Measurements from ENCODE around the gene UBN2. TPM values are rescaled to one million over a fixed set of nuclear protein-coding genes. Genes with fewer than 3 reads are reported as not detected.
A peak's percentile ranks its signal among the peaks of the same experiment; 100 is the strongest.
"Not testable (repeated sequence)": the region's sequence is repeated elsewhere in the genome, so short reads cannot be mapped to it uniquely, and the experiment has no call there.

The UBN2 gene
- 10 to 100 TPM; 11.9 to 12.4 (median 11.9) TPM for polyA plus RNA-seq (ENCODE audit: insufficient read length in 3 of 3)

DNA sequence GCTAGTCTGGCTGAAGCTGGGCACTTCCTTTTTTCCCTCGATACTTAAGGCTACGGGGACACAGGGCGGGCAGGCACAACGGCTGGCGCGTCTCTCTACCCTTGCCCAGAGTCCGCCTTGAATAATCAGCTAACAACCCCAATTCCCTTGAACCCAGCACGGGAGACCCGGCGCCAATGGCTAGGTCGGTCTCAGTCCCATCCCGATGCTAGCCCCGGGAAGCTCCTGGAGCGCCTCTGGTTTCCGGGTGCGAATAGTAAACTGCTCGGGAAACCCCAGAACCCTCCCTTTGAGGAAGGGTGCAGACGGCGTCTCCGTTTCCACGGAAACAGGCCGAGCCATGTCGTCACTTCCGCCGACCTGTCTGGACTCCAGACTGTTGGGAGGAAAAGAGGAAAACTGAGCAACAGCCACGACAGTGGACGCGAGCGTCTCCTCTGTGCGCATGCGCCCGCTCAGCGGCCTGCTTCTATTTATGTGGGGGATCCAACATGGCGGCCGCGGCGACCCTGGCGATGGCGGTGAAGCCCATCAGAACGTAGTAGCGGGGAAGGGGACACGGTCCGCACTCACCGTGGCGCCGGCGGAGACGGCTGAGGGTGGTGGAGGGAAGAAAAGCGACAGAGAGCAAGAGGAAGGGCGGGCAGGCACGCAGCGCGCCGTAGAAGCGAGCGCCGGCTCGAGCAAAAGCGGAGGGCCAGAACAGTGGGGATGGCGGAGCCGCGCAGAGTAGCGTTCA lies at the start of gene UBN2:
UBN2 (plus strand) TSS at position 464 of the 739 bp plus-strand sequence; CDS start at position 712, 248 bp downstream.
- peak; percentile 93 to 98 (median 95) for DNase-seq (ENCODE audit: low read depth in 3 of 3, low spot score in 2 of 3)

- no peak for DNase-seq (ENCODE audit: low read depth in 3 of 3, low spot score in 2 of 3)
Observed at GRCh38 chr7:139181404-139181803, 49.6 kb upstream of the UBN2 start.

- no peak for DNase-seq (ENCODE audit: low read depth in 3 of 3, low spot score in 2 of 3)
Observed at GRCh38 chr7:139182363-139182762, 48.7 kb upstream of the UBN2 start.

GRCh38 chr7:139183251-139183650 lies 47.8 kb upstream of the UBN2 start:
- no peak for DNase-seq (ENCODE audit: low read depth in 3 of 3, low spot score in 2 of 3)

DNA sequence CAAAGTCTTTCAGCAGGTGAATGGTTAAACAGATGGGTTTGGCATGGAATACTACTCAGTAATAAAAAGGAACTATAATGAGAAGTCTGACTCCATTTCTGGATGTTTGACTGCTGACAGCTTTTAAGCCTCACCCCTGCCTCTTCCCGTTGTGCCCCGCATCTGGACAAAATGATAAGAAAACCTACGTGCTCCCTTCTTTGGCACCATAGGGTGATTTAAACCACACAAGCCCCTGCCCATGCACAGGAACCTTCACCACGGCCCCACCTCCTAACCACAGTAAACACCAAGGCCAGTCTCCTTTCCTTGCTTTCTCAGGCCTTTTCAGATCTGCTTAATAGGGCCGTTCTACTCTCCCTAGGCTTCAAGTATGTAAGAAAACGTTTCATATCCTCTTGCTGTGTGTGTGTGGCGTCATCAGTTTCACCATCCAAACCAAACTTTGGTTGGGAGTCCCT lies 47.1 kb upstream of the UBN2 start:
- DNase-seq (ENCODE audit: low read depth in 3 of 3, low spot score in 2 of 3): no peak

GRCh38 chr7:139186146-139186545 lies 44.9 kb upstream of the UBN2 start:
- no peak for DNase-seq (ENCODE audit: low read depth in 3 of 3, low spot score in 2 of 3)

- no peak for DNase-seq (ENCODE audit: low read depth in 3 of 3, low spot score in 2 of 3)
Observed at GRCh38 chr7:139189357-139189756, 41.7 kb upstream of the UBN2 start.

DNA sequence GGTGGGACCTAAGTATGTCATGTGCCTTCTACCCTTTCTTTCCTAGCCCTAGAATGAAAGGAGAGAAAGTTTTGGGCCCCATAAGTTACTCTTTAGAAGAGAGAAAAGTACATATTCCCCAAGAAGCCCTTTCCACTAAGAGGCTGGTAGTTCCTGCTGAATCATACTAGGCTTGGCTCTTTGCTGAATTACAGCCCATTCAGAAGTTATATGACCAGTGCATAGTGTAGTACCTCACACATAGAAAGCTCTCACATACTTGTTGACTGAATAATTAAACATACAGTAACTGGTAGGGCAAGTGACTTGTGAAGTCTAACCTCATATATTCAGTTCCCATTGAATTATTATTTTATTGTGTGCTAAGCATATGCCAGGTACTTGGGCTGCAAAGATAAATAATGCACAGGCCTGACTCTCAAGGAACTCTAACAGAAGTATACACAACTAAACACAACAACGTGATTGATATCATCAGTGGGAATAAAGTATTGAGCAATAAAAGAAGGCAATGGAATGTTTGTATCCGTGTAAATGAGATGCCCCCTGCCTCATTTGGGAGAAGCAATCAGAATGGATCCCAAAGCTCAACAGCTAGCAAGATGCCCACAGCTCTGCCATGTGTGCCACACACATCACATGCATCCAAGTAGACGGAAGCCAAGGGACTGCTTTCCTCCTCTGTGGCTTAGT lies 38.9 kb upstream of the UBN2 start:
- DNase-seq (ENCODE audit: low read depth in 3 of 3, low spot score in 2 of 3): no peak

DNA sequence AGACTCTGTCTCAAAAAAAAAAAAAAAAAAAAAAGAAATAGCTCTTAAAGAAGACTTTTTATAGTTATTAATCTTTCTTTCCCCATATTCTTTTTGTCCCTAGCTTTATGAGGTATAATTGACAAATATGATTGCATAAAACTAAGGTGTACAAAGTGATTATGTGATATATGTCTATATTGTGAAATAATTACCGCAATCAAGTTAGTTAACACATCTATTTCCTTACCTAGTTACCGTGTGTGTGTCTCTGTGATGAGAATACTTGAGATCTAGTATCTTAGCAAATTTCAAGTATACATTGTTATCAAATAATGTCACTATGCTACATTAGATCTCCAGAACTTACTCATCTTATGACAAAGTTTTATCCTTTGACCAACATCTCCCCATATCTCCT lies 30.7 kb upstream of the UBN2 start:
- no peak for DNase-seq (ENCODE audit: low read depth in 3 of 3, low spot score in 2 of 3)

DNA sequence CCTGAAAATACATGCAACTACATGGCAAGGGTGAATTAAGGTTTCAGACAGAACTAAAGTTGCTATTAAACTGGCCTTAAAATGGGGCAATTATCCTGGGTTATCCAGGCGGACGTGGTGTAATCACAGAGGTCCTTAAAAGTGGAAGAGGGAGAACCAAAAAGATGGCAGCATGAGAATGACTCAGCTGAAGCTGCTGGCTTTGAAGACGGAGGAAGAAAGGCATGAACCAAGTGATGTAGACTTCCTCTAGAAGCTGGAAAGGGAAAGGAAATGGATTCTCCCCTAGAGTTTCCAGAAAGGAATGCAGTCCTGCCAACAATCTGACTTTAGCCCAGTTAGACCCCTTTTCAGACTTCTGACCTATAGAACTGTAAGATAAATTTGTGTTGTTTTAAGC lies 27.0 kb upstream of the UBN2 start:
- no peak for DNase-seq (ENCODE audit: low read depth in 3 of 3, low spot score in 2 of 3)

- DNase-seq (ENCODE audit: low read depth in 3 of 3, low spot score in 2 of 3): no peak
Observed at GRCh38 chr7:139205843-139206242, 25.2 kb upstream of the UBN2 start.

DNA sequence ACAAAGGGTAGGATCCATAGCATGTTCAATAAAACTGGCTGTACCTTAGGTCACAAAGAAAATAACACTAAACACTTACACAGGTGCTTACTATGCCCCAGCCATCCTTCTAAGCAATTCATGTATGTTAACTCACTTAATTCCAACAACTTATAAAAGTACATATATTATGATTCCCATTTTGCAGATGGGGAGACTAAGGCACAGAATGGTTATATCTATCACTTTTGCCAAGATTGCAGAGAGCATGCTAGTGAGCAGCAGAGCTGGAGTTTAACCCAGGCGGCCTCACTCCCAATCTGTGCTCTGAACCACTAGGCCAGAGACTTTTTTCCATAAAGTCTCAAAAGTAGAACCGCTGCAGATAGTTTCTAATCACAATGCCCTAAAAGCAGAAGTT lies 18.9 kb upstream of the UBN2 start:
- DNase-seq (ENCODE audit: low read depth in 3 of 3, low spot score in 2 of 3): no peak

DNA sequence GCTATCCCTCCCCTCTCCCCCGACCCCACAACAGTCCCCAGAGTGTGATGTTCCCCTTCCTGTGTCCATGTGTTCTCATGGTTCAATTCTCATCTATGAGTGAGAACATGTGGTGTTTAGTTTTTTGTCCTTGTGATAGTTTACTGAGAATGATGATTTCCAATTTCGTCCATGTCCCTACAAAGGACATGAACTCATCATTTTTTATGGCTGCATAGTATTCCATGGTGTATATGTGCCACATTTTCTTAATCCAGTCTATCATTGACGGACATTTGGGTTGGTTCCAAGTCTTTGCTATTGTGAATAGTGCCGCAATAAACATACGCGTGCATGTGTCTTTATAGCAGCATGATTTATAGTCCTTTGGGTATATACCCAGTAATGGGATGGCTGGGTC lies 17.5 kb upstream of the UBN2 start:
- DNase-seq (ENCODE audit: low read depth in 3 of 3, low spot score in 2 of 3): not testable (repeated sequence)

DNA sequence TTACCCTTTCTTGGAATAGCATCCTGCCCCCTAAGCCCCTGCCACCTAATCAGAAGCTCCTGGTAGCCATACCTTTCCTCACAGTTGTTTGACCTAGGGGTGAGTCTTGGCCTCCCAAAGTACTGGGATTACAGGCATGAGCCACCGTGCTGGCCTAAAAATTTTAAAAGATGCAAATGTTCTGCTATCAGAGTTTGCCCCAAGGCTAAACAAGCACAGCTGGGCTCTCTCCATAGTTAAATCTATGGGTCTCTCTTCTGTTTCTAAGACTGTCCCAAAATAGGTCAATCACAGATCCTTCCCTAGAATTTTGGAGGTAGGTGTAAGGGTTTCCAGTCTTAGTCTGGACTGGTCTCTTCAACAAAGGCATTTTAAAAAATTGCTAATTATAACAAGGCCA lies 12.9 kb upstream of the UBN2 start:
- no peak for DNase-seq (ENCODE audit: low read depth in 3 of 3, low spot score in 2 of 3)

DNA sequence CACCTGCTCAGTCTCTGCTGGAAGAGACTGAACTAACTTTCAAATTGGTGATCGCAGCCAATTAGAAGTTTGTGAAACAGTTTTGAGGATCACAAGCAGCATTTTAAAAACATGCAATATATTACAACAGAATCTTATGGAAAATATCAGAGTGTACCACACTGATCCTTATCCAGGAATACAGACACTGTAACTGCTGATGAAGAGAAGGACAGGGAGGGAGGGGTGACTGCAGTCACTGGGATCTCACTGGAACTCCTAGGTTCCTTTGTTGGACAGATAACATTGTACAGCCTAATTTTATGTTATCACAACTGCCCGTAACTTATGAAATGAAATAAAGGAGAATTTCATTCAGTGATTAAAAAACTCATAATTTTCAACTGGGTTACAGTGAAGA lies 6.8 kb upstream of the UBN2 start:
- no peak for DNase-seq (ENCODE audit: low read depth in 3 of 3, low spot score in 2 of 3)

GRCh38 chr7:139224836-139225235 lies 6.2 kb upstream of the UBN2 start:
- DNase-seq (ENCODE audit: low read depth in 3 of 3, low spot score in 2 of 3): not testable (repeated sequence)

- DNase-seq (ENCODE audit: low read depth in 3 of 3, low spot score in 2 of 3): not testable (repeated sequence)
Observed at GRCh38 chr7:139225286-139226157, 5.5 kb upstream of the UBN2 start.

- not testable (repeated sequence) for DNase-seq (ENCODE audit: low read depth in 3 of 3, low spot score in 2 of 3)
Observed at GRCh38 chr7:139226158-139226515, 4.9 kb upstream of the UBN2 start.

DNA sequence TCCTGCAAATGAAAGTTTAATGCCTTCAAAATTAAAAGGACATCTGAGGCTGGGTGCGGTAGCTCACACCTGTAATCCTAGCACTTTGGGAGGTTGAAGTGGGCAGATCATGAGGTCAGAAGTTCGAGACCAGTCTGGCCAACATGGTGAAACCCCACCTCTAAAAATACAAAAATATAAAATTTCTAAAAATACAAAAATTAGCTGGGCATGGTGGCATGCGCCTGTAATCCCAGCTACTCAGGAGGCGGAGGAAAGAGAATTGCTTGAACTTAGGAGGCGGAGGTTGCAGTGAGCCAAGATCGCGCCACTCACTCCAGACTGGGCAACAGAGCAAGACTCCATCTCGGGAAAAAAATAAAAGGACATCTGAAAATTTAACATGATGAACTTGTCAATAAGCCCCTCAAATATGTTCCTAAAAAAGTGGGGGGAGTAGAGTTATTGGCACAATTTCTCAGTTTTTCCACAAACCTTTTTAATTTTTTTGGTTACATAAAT lies 4.0 kb upstream of the UBN2 start:
- DNase-seq (ENCODE audit: low read depth in 3 of 3, low spot score in 2 of 3): not testable (repeated sequence)

DNA sequence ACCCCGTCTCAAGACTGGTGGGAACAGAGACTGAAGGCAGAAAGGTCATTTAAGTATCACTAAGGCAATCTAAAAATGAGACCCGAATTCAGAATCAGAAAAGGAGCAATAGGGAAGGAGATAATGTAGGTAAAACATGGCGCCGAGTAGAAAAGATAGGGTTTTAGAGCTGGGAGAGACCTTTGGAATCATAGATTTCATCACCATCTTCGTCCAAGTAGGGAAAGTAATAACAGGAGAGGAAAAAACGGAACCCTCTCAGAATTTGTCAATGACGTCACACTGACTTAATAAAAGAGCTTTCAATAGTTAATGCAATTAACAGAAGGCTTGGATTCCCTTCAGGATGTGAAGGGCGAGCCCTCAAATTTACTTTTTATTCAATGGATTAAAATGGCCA lies 1.0 kb upstream of the UBN2 start:
- no peak for DNase-seq (ENCODE audit: low read depth in 3 of 3, low spot score in 2 of 3)

GRCh38 chr7:139230484-139230773 lies 608 bp upstream of the UBN2 start:
- no peak for DNase-seq (ENCODE audit: low read depth in 3 of 3, low spot score in 2 of 3)
